22Rv1 (cell line): ENCODE data around the gene IL36A.

ENCODE experiments used
- ZFX ChIP-seq: fragments of 450-650 bp; IDR thresholded peaks from 2 replicates; pipeline ENCODE4 v1.6.1; 2017; ENCODE audit warnings: antibody characterized with exemption, borderline replicate concordance
- TF ChIP-seq, protein P1 (sequence below): fragments of 450-650 bp; IDR thresholded peaks from 2 replicates; pipeline ENCODE4 v1.5.1; 2017; ENCODE audit warnings: mild to moderate bottlenecking

DNA sequence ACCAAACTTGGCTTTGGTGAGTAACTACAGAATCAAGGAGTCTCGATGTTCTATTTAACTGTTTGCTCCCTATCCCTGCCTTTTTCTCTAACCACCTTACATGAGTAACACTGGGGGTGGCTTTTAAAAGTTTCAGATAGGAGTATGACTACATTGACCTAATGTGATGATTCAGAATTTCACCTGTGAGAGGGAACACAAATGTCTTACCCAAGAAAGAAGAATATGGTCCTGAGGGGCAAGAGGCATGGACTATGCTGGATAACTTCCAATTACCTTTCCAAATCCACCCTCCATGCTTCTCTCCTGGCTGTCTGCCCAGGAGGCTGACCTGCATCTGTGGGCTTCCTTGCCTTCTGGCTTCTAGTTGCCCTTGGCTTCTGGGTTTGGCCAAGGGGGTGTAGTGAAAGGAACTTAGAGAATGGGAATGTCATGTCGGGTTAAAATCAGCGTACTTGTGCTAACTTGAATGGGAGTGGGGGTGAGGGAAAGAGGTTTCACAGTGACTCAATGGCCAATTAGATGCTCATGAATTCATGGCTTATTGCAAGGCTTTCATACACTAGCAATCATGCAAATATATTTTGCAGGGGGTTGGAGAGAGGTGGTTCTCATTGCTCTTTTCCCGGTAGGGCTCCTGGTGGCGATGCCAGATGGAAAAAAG, 32.7 kb upstream of the IL36A start:
- TF ChIP-seq, protein P1, sequence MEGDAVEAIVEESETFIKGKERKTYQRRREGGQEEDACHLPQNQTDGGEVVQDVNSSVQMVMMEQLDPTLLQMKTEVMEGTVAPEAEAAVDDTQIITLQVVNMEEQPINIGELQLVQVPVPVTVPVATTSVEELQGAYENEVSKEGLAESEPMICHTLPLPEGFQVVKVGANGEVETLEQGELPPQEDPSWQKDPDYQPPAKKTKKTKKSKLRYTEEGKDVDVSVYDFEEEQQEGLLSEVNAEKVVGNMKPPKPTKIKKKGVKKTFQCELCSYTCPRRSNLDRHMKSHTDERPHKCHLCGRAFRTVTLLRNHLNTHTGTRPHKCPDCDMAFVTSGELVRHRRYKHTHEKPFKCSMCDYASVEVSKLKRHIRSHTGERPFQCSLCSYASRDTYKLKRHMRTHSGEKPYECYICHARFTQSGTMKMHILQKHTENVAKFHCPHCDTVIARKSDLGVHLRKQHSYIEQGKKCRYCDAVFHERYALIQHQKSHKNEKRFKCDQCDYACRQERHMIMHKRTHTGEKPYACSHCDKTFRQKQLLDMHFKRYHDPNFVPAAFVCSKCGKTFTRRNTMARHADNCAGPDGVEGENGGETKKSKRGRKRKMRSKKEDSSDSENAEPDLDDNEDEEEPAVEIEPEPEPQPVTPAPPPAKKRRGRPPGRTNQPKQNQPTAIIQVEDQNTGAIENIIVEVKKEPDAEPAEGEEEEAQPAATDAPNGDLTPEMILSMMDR: no peak
- no peak for TF ChIP-seq ZFX
